Measurements from ENCODE around the gene CSMD2. TPM values are rescaled to one million over a fixed set of nuclear protein-coding genes. Genes with fewer than 3 reads are reported as not detected.

Gene CSMD2
- total RNA-seq, 4 donors from 2014 or later = 0.09 to 0.20 TPM; not detected in 2

GRCh38 chr1:33824971-33825370 lies 340.1 kb downstream of the CSMD2 start:
- ATAC-seq (no peak), DNase-seq (no peak)
- H3K27me3 ChIP-seq = no peaks in the 10 kb centered on the region
- intact Hi-C loops (cut with DNase I; ENCODE audit: low total_unique reads) = no loop called here
- H3K27ac ChIP-seq = no peak overlapping the region
- no peaks in the 10 kb centered on the region for H3K9me3 ChIP-seq
- no peaks in the 10 kb centered on the region for H3K4me1 ChIP-seq
- in situ Hi-C loops (cut with MboI; ENCODE audit: low sequenced_read_pairs in 4 of 4) = no loop called here
- TF ChIP-seq POLR2A (IDR thresholded peaks at IDR 0.05) = no peak
- TF ChIP-seq, protein P1, sequence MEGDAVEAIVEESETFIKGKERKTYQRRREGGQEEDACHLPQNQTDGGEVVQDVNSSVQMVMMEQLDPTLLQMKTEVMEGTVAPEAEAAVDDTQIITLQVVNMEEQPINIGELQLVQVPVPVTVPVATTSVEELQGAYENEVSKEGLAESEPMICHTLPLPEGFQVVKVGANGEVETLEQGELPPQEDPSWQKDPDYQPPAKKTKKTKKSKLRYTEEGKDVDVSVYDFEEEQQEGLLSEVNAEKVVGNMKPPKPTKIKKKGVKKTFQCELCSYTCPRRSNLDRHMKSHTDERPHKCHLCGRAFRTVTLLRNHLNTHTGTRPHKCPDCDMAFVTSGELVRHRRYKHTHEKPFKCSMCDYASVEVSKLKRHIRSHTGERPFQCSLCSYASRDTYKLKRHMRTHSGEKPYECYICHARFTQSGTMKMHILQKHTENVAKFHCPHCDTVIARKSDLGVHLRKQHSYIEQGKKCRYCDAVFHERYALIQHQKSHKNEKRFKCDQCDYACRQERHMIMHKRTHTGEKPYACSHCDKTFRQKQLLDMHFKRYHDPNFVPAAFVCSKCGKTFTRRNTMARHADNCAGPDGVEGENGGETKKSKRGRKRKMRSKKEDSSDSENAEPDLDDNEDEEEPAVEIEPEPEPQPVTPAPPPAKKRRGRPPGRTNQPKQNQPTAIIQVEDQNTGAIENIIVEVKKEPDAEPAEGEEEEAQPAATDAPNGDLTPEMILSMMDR (IDR thresholded peaks at IDR 0.05 in 4 of 5, conservative IDR thresholded peaks at IDR 0.05 in 1 of 5) = no peak
- H3K36me3 ChIP-seq = no peaks in the 10 kb centered on the region
- no peak overlapping the region for H3K4me3 ChIP-seq

DNA sequence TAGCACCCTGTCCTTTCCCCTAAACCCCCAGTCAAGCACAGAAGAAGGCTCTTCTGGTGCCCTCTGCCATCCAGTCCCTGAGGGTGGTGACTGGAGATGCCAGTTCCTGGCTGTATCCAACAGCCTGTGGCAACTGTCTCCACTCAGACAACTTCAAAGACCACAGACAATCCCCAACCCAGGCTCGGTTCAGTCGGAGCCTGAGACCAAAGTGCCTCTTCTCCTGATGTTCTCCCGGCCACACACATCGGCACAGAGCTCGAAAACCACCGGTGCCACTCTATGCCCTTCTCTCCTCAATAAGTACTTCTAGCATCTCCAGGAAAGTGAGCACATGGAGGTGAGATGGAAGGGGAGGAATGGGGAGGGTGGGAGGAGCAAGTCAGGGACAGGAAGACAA lies 340.7 kb downstream of the CSMD2 start:
- in situ Hi-C loops (cut with MboI; ENCODE audit: low sequenced_read_pairs in 4 of 4) (no loop called here), intact Hi-C loops (cut with DNase I; ENCODE audit: low total_unique reads) (no loop called here)
- Histone ChIP-seq H3K27ac (no peak overlapping the region), H3K9me3 (no peaks in the 10 kb centered on the region), H3K4me3 (no peak overlapping the region), H3K27me3 (no peaks in the 10 kb centered on the region), H3K36me3 (no peaks in the 10 kb centered on the region), H3K4me1 (no peaks in the 10 kb centered on the region)
- TF ChIP-seq, protein P1 (IDR thresholded peaks at IDR 0.05 in 4 of 5, conservative IDR thresholded peaks at IDR 0.05 in 1 of 5) = no peak
- TF ChIP-seq POLR2A (IDR thresholded peaks at IDR 0.05) = no peak
- ATAC-seq (no peak), DNase-seq (no peak)

- Histone ChIP-seq H3K4me1 (no peaks in the 10 kb centered on the region), H3K4me3 (no peak overlapping the region), H3K27ac (no peak overlapping the region), H3K36me3 (no peaks in the 10 kb centered on the region), H3K27me3 (no peaks in the 10 kb centered on the region), H3K9me3 (no peaks in the 10 kb centered on the region)
- intact Hi-C loops (cut with DNase I; ENCODE audit: low total_unique reads) (no loop called here), in situ Hi-C loops (cut with MboI; ENCODE audit: low sequenced_read_pairs in 4 of 4) (no loop called here)
- DNase-seq (no peak), ATAC-seq (no peak)
- TF ChIP-seq, protein P1 (IDR thresholded peaks at IDR 0.05 in 4 of 5, conservative IDR thresholded peaks at IDR 0.05 in 1 of 5) = no peak
- TF ChIP-seq POLR2A (IDR thresholded peaks at IDR 0.05) = no peak
Measured at GRCh38 chr1:33823830-33824229, 341.2 kb downstream of the CSMD2 start.

DNA sequence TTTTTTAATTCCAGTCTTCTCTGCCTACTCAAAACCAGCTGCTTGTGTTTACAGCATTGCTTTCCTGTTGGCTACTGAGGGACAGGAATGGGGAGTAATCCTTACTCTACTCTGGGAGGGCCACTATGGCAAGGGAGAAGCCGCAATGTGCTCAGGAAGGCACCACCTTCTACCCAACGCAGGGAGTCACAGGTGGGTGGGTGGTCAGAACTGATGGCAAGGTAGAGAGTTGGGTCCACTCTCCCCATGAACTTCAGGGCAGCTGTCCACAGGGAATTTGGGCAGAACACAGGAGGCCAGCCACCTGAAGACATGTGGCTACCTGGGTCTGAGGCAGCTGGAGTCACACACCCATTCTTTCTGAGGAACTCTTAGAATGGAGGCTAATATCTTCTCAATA lies 341.6 kb downstream of the CSMD2 start:
- Histone ChIP-seq H3K27ac (no peak overlapping the region), H3K4me3 (no peak overlapping the region), H3K27me3 (no peaks in the 10 kb centered on the region), H3K4me1 (no peaks in the 10 kb centered on the region), H3K36me3 (no peaks in the 10 kb centered on the region), H3K9me3 (no peaks in the 10 kb centered on the region)
- DNase-seq (no peak), ATAC-seq (no peak)
- in situ Hi-C loops (cut with MboI; ENCODE audit: low sequenced_read_pairs in 4 of 4) (no loop called here), intact Hi-C loops (cut with DNase I; ENCODE audit: low total_unique reads) (no loop called here)
- TF ChIP-seq POLR2A (IDR thresholded peaks at IDR 0.05) = no peak
- TF ChIP-seq, protein P1 (IDR thresholded peaks at IDR 0.05 in 4 of 5, conservative IDR thresholded peaks at IDR 0.05 in 1 of 5) = no peak

- TF ChIP-seq, protein P1 (IDR thresholded peaks at IDR 0.05 in 4 of 5, conservative IDR thresholded peaks at IDR 0.05 in 1 of 5) = no peak
- no peak for TF ChIP-seq POLR2A (IDR thresholded peaks at IDR 0.05)
- Histone ChIP-seq H3K36me3 (no peaks in the 10 kb centered on the region), H3K9me3 (no peaks in the 10 kb centered on the region), H3K27ac (no peak overlapping the region), H3K4me1 (no peaks in the 10 kb centered on the region), H3K4me3 (no peak overlapping the region), H3K27me3 (no peaks in the 10 kb centered on the region)
- intact Hi-C loops (cut with DNase I; ENCODE audit: low total_unique reads) = no loop called here
- in situ Hi-C loops (cut with MboI; ENCODE audit: low sequenced_read_pairs in 4 of 4) = no loop called here
- ATAC-seq = no peak
- no peak for DNase-seq
Measured at GRCh38 chr1:33822396-33822795, 342.6 kb downstream of the CSMD2 start.

Data from gastrocnemius medialis (tissue), 4 donors.